ENCODE data around the gene MYO1H. TPM values are rescaled to one million over a fixed set of nuclear protein-coding genes. Genes with fewer than 3 reads are reported as not detected.

The MYO1H gene
- total and polyA plus RNA-seq, 2 of the 13 experiments (the other 11 are each of a cell fraction or from before 2014, with no cell fraction given) = not detected

DNA sequence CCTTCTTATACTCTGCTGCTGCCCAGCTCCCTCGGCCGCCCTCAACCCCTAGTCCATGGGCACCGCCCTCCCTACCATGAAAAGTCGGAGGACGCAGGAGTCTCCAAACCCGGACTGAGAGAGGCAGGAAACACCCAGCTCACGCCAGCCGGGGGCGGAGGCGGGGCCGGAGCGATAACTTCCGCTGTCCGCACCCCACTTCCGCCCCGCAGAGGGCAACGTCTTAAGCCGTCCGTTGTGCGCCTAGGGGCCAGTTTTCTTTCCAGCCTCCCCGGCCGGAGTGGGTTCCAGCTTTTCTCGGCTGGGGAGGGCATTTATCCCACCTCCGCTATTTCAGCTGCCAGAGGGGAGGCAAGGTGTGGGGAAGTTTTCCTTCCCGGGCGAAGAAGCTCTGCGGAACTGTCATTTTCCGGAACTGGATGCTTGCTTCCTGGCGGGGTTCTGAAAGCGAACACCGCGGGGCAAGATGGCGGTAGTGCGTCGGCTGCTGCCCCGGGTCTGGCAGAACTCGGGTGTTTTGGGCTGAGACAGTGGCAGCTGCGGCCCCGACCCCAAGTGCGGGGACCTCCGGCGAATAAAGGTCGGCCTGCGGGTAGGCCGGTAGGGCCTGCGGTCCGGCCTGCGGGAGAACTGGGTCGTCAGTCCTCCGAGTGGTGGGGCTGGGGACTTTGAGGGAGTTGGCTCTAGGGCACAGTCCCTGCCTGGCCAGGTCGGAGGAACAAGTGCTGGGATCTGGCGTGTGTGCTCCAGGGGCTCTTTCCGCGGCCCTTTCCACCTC lies 129.7 kb downstream of the MYO1H start, which contains the start of the genes KCTD10 and UBE3B (continued):
- TF ChIP-seq MYC (CRISPR knock-in tag; IDR thresholded peaks at IDR 0.05; ENCODE audit: borderline replicate concordance) (peak; percentile 56; the same call in 1 of the 2 replicates), NCOA1 (CRISPR knock-in tag; IDR thresholded peaks at IDR 0.05) (no peak), ZNF674 (CRISPR knock-in tag; IDR thresholded peaks at IDR 0.05; ENCODE audit: low read depth) (no peak), MIXL1 (CRISPR knock-in tag; IDR thresholded peaks at IDR 0.05) (no peak; the same call in 1 of the 2 replicates), ZNF503 (CRISPR knock-in tag; IDR thresholded peaks at IDR 0.05) (peak; percentile 89), ZFP36L1 (CRISPR knock-in tag; IDR thresholded peaks at IDR 0.05) (peak; percentile 78; the same call in 1 of the 2 replicates), SPEN (CRISPR knock-in tag; IDR thresholded peaks at IDR 0.05; ENCODE audit: low read depth) (peak; percentile 49; the same call in 1 of the 2 replicates), ZSCAN12 (CRISPR knock-in tag; IDR thresholded peaks at IDR 0.05) (0 out of 2 replicates have a peak, but pooled peaks have one; percentile 38), SIN3A (IDR thresholded peaks at IDR 0.05; ENCODE audit: borderline replicate concordance, low read depth, low read length) (peak; percentile 73; the same call in 1 of the 2 replicates), MTA3 (CRISPR knock-in tag; IDR thresholded peaks at IDR 0.05) (0 out of 2 replicates have a peak, but pooled peaks have one; percentile 60), STAT5B (CRISPR knock-in tag; IDR thresholded peaks at IDR 0.05) (no peak), RFXAP (CRISPR knock-in tag; IDR thresholded peaks at IDR 0.05; ENCODE audit: borderline replicate concordance) (peak; percentile 29; the same call in 1 of the 2 replicates), NFYC (CRISPR knock-in tag; IDR thresholded peaks at IDR 0.05) (no peak), MBD4 (IDR thresholded peaks at IDR 0.05; ENCODE audit: borderline replicate concordance, low read length) (no peak), GABPA (IDR thresholded peaks at IDR 0.05; ENCODE audit: low read depth, low read length) (peak; percentile 88), GABPA (CRISPR knock-in tag; IDR thresholded peaks at IDR 0.05; ENCODE audit: low read depth) (peak; percentile 97), ZNF562 (CRISPR knock-in tag; IDR thresholded peaks at IDR 0.05; ENCODE audit: borderline replicate concordance) (no peak)
- TF ChIP-seq, protein P1, sequence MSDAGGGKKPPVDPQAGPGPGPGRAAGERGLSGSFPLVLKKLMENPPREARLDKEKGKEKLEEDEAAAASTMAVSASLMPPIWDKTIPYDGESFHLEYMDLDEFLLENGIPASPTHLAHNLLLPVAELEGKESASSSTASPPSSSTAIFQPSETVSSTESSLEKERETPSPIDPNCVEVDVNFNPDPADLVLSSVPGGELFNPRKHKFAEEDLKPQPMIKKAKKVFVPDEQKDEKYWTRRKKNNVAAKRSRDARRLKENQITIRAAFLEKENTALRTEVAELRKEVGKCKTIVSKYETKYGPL (CRISPR knock-in tag; IDR thresholded peaks at IDR 0.05) = no peak
- TF ChIP-seq, protein P2, sequence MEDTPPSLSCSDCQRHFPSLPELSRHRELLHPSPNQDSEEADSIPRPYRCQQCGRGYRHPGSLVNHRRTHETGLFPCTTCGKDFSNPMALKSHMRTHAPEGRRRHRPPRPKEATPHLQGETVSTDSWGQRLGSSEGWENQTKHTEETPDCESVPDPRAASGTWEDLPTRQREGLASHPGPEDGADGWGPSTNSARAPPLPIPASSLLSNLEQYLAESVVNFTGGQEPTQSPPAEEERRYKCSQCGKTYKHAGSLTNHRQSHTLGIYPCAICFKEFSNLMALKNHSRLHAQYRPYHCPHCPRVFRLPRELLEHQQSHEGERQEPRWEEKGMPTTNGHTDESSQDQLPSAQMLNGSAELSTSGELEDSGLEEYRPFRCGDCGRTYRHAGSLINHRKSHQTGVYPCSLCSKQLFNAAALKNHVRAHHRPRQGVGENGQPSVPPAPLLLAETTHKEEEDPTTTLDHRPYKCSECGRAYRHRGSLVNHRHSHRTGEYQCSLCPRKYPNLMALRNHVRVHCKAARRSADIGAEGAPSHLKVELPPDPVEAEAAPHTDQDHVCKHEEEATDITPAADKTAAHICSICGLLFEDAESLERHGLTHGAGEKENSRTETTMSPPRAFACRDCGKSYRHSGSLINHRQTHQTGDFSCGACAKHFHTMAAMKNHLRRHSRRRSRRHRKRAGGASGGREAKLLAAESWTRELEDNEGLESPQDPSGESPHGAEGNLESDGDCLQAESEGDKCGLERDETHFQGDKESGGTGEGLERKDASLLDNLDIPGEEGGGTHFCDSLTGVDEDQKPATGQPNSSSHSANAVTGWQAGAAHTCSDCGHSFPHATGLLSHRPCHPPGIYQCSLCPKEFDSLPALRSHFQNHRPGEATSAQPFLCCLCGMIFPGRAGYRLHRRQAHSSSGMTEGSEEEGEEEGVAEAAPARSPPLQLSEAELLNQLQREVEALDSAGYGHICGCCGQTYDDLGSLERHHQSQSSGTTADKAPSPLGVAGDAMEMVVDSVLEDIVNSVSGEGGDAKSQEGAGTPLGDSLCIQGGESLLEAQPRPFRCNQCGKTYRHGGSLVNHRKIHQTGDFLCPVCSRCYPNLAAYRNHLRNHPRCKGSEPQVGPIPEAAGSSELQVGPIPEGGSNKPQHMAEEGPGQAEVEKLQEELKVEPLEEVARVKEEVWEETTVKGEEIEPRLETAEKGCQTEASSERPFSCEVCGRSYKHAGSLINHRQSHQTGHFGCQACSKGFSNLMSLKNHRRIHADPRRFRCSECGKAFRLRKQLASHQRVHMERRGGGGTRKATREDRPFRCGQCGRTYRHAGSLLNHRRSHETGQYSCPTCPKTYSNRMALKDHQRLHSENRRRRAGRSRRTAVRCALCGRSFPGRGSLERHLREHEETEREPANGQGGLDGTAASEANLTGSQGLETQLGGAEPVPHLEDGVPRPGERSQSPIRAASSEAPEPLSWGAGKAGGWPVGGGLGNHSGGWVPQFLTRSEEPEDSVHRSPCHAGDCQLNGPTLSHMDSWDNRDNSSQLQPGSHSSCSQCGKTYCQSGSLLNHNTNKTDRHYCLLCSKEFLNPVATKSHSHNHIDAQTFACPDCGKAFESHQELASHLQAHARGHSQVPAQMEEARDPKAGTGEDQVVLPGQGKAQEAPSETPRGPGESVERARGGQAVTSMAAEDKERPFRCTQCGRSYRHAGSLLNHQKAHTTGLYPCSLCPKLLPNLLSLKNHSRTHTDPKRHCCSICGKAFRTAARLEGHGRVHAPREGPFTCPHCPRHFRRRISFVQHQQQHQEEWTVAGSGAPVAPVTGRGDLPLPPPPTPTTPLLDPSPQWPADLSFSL (CRISPR knock-in tag; IDR thresholded peaks at IDR 0.05) = no peak
- TF ChIP-seq, protein P3, sequence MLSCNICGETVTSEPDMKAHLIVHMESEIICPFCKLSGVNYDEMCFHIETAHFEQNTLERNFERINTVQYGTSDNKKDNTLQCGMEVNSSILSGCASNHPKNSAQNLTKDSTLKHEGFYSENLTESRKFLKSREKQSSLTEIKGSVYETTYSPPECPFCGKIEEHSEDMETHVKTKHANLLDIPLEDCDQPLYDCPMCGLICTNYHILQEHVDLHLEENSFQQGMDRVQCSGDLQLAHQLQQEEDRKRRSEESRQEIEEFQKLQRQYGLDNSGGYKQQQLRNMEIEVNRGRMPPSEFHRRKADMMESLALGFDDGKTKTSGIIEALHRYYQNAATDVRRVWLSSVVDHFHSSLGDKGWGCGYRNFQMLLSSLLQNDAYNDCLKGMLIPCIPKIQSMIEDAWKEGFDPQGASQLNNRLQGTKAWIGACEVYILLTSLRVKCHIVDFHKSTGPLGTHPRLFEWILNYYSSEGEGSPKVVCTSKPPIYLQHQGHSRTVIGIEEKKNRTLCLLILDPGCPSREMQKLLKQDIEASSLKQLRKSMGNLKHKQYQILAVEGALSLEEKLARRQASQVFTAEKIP (CRISPR knock-in tag; IDR thresholded peaks at IDR 0.05; ENCODE audit: borderline replicate concordance) = no peak

All from HepG2 (cell line).